Measurements from ENCODE around the gene RNGTT.
"Not testable (repeated sequence)": the region's sequence is repeated elsewhere in the genome, so short reads cannot be mapped to it uniquely, and the experiment has no call there.

Gene RNGTT

GRCh38 chr6:88914895-88915598 lies 48.4 kb downstream of the RNGTT start:
- no peak for DNase-seq (ENCODE audit: low read depth in 2 of 2, low spot score in 1 of 2)

GRCh38 chr6:88914180-88914579 lies 49.2 kb downstream of the RNGTT start:
- DNase-seq (ENCODE audit: low read depth in 2 of 2, low spot score in 1 of 2), result no peak

- no peak for DNase-seq (ENCODE audit: low read depth in 2 of 2, low spot score in 1 of 2)
Observed at GRCh38 chr6:88913471-88913870, 49.9 kb downstream of the RNGTT start.

- DNase-seq (ENCODE audit: low read depth in 2 of 2, low spot score in 1 of 2), result no peak
Observed at GRCh38 chr6:88910922-88911778, 52.3 kb downstream of the RNGTT start.

- no peak for DNase-seq (ENCODE audit: low read depth in 2 of 2, low spot score in 1 of 2)
Observed at GRCh38 chr6:88908598-88909548, 54.5 kb downstream of the RNGTT start.

GRCh38 chr6:88907148-88907547 lies 56.3 kb downstream of the RNGTT start:
- not testable (repeated sequence) for DNase-seq (ENCODE audit: low read depth in 2 of 2, low spot score in 1 of 2)

- DNase-seq (ENCODE audit: low read depth in 2 of 2, low spot score in 1 of 2), result no peak
Observed at GRCh38 chr6:88899569-88900316, 63.7 kb downstream of the RNGTT start.

GRCh38 chr6:88895911-88896310 lies 67.5 kb downstream of the RNGTT start:
- DNase-seq (ENCODE audit: low read depth in 2 of 2, low spot score in 1 of 2), result no peak

GRCh38 chr6:88890860-88891845 lies 72.3 kb downstream of the RNGTT start:
- no peak for DNase-seq (ENCODE audit: low read depth in 2 of 2, low spot score in 1 of 2)

GRCh38 chr6:88890394-88890793 lies 73.0 kb downstream of the RNGTT start:
- DNase-seq (ENCODE audit: low read depth in 2 of 2, low spot score in 1 of 2), result no peak

GRCh38 chr6:88884361-88884760 lies 79.1 kb downstream of the RNGTT start:
- no peak for DNase-seq (ENCODE audit: low read depth in 2 of 2, low spot score in 1 of 2)

GRCh38 chr6:88882536-88882935 lies 80.9 kb downstream of the RNGTT start:
- no peak for DNase-seq (ENCODE audit: low read depth in 2 of 2, low spot score in 1 of 2)

GRCh38 chr6:88881451-88881850 lies 82.0 kb downstream of the RNGTT start:
- DNase-seq (ENCODE audit: low read depth in 2 of 2, low spot score in 1 of 2), result no peak

- DNase-seq (ENCODE audit: low read depth in 2 of 2, low spot score in 1 of 2), result no peak
Observed at GRCh38 chr6:88880021-88880420, 83.4 kb downstream of the RNGTT start.

- no peak for DNase-seq (ENCODE audit: low read depth in 2 of 2, low spot score in 1 of 2)
Observed at GRCh38 chr6:88877893-88878292, 85.5 kb downstream of the RNGTT start.

- DNase-seq (ENCODE audit: low read depth in 2 of 2, low spot score in 1 of 2), result no peak
Observed at GRCh38 chr6:88872962-88873361, 90.5 kb downstream of the RNGTT start.

- no peak for DNase-seq (ENCODE audit: low read depth in 2 of 2, low spot score in 1 of 2)
Observed at GRCh38 chr6:88871498-88871897, 91.9 kb downstream of the RNGTT start.

GRCh38 chr6:88870717-88871330 lies 92.6 kb downstream of the RNGTT start:
- no peak for DNase-seq (ENCODE audit: low read depth in 2 of 2, low spot score in 1 of 2)
